G401.6 (cell line): Measurements from ENCODE around the gene SRGAP1.
"Not testable (repeated sequence)": the region's sequence is repeated elsewhere in the genome, so short reads cannot be mapped to it uniquely, and the experiment has no call there.

Experiments used
- FAIRE-seq: peaks from 2 replicates; lab custom pipeline; 2012; peaks lifted over from hg19 to GRCh38; lab: Jason Lieb, UNC

Gene SRGAP1

GRCh38 chr12:63870838-63871237 lies 26.3 kb downstream of the SRGAP1 start:
- FAIRE-seq: no peak

- FAIRE-seq: no peak
These were observed 30.5 kb downstream of the SRGAP1 start for GRCh38 chr12:63874897-63875480.

GRCh38 chr12:63875703-63876102 lies 31.2 kb downstream of the SRGAP1 start:
- FAIRE-seq: no peak

GRCh38 chr12:63876980-63877379 lies 32.5 kb downstream of the SRGAP1 start:
- no peak for FAIRE-seq

GRCh38 chr12:63877693-63878092 lies 33.2 kb downstream of the SRGAP1 start:
- FAIRE-seq: no peak

GRCh38 chr12:63880235-63880634 lies 35.7 kb downstream of the SRGAP1 start:
- FAIRE-seq: not testable (repeated sequence)

GRCh38 chr12:63880742-63881263 lies 36.3 kb downstream of the SRGAP1 start:
- FAIRE-seq: no peak

- FAIRE-seq: no peak
These were observed 38.3 kb downstream of the SRGAP1 start for GRCh38 chr12:63882844-63883243.

- FAIRE-seq: no peak
These were observed 40.9 kb downstream of the SRGAP1 start for GRCh38 chr12:63885401-63885800.

- no peak for FAIRE-seq
These were observed 44.6 kb downstream of the SRGAP1 start for GRCh38 chr12:63888908-63889635.

- FAIRE-seq: no peak
These were observed 45.4 kb downstream of the SRGAP1 start for GRCh38 chr12:63889721-63890509.

GRCh38 chr12:63893170-63893569 lies 48.7 kb downstream of the SRGAP1 start:
- no peak for FAIRE-seq

- FAIRE-seq: no peak
These were observed 49.6 kb downstream of the SRGAP1 start for GRCh38 chr12:63894132-63894531.

GRCh38 chr12:63895841-63896240 lies 51.3 kb downstream of the SRGAP1 start:
- no peak for FAIRE-seq

- FAIRE-seq: no peak
These were observed 53.4 kb downstream of the SRGAP1 start for GRCh38 chr12:63897931-63898330.

GRCh38 chr12:63898764-63899337 lies 54.4 kb downstream of the SRGAP1 start:
- FAIRE-seq: no peak

- no peak for FAIRE-seq
These were observed 54.9 kb downstream of the SRGAP1 start for GRCh38 chr12:63899396-63899795.

- FAIRE-seq: no peak
These were observed 56.7 kb downstream of the SRGAP1 start for GRCh38 chr12:63900922-63901793.

- FAIRE-seq: no peak
These were observed 60.2 kb downstream of the SRGAP1 start for GRCh38 chr12:63904653-63905052.

- no peak for FAIRE-seq
These were observed 61.0 kb downstream of the SRGAP1 start for GRCh38 chr12:63905544-63905943.

- no peak for FAIRE-seq
These were observed 62.4 kb downstream of the SRGAP1 start for GRCh38 chr12:63906876-63907275.

- no peak for FAIRE-seq
These were observed 63.1 kb downstream of the SRGAP1 start for GRCh38 chr12:63907561-63907960.
